Muscle layer of duodenum (tissue), 2 donors: ENCODE measurements around the gene VPS13D.

ENCODE experiments used
- H3K27ac ChIP-seq: one replicate; pipeline ENCODE4 v1.7.0; 2013; ENCODE audit warnings: mild to moderate bottlenecking, low read length
- H3K27me3 ChIP-seq: one replicate; pipeline ENCODE4 v1.7.0; 2013; ENCODE audit warnings: low read depth, mild to moderate bottlenecking, control low read depth, low read length
- H3K36me3 ChIP-seq, 2 donors: one replicate each; pipeline ENCODE4 v1.7.0; 2013; ENCODE audit warnings: low read length in 2 of 2, control low read depth in 1 of 2, mild to moderate bottlenecking in 1 of 2; ENCODE audit not compliant: insufficient read depth in 2 of 2, control insufficient read depth in 1 of 2
- H3K4me1 ChIP-seq, 2 donors: one replicate each; pipeline ENCODE4 v1.7.0; 2013; ENCODE audit warnings: low read length in 2 of 2, mild to moderate bottlenecking in 2 of 2, control low read depth in 1 of 2, moderate library complexity in 1 of 2; ENCODE audit not compliant: insufficient read depth in 2 of 2, control insufficient read depth in 1 of 2
- H3K4me3 ChIP-seq, 2 donors: one replicate each; pipeline ENCODE4 v1.7.0; 2013; ENCODE audit warnings: low read length in 2 of 2, low read depth in 1 of 2, mild to moderate bottlenecking in 1 of 2
- H3K9me3 ChIP-seq, 2 donors: one replicate each; pipeline ENCODE4 v1.7.0; 2013; ENCODE audit warnings: low read length in 2 of 2, control low read depth in 1 of 2, mild to moderate bottlenecking in 1 of 2; ENCODE audit not compliant: control insufficient read depth in 1 of 2
- donor health status: healthy.

The VPS13D gene, protein sequence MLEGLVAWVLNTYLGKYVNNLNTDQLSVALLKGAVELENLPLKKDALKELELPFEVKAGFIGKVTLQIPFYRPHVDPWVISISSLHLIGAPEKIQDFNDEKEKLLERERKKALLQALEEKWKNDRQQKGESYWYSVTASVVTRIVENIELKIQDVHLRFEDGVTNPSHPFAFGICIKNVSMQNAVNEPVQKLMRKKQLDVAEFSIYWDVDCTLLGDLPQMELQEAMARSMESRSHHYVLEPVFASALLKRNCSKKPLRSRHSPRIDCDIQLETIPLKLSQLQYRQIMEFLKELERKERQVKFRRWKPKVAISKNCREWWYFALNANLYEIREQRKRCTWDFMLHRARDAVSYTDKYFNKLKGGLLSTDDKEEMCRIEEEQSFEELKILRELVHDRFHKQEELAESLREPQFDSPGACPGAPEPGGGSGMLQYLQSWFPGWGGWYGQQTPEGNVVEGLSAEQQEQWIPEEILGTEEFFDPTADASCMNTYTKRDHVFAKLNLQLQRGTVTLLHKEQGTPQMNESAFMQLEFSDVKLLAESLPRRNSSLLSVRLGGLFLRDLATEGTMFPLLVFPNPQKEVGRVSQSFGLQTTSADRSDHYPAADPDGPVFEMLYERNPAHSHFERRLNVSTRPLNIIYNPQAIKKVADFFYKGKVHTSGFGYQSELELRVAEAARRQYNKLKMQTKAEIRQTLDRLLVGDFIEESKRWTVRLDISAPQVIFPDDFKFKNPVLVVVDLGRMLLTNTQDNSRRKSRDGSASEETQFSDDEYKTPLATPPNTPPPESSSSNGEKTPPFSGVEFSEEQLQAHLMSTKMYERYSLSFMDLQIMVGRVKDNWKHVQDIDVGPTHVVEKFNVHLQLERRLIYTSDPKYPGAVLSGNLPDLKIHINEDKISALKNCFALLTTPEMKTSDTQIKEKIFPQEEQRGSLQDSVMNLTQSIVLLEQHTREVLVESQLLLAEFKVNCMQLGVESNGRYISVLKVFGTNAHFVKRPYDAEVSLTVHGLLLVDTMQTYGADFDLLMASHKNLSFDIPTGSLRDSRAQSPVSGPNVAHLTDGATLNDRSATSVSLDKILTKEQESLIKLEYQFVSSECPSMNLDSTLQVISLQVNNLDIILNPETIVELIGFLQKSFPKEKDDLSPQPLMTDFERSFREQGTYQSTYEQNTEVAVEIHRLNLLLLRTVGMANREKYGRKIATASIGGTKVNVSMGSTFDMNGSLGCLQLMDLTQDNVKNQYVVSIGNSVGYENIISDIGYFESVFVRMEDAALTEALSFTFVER (N-terminal part only)

DNA sequence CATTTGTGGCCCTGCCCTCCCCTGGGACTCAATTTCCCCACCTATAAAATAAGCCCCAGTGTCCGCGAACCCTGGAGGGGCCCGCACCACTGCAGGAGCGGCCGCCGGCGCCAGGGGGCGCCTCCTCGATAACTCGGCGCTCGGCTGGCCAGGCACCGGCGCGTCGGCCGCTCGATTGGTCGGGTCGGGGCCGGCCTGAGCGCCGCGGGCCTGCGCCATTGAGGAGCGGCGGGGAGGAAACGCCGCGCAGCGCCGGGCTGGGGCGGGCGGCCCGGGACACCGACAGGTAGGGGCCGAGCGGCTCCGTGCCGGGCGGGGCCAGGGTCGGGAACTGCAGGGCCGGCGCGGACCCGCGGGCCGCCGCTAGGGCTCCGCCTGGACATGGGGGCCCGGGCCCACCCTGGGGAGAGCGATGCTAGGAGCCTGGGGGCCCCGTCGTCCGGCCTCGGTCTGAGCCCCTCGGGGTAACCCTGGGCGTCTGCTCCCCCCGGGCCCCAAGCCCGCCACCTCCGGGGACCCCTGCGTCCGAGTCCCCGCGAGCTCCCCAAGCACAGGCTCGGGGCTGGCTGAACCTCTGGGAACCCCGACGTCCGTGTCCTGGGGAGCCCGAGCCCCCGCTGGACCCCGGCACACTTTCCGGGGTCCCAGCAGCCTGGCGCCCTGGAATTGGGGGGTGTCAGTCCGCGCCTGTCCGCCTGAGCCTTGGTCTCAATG, at the start of gene VPS13D:
VPS13D (plus strand) TSS at position 196 of the 714 bp plus-strand sequence. CDS start 4,237 bp downstream, outside the sequence.
- H3K27ac ChIP-seq, result peak within 1 kb of the TSS; percentile 67
- peaks cover 0 to 14% of the 10 kb centered on the region in 2 donors for H3K4me1 ChIP-seq
- H3K27me3 ChIP-seq, result no peaks in the 10 kb centered on the region
- peak within 1 kb of the TSS; percentile 85 to 98 for H3K4me3 ChIP-seq
- peaks cover 3 to 5% of the 10 kb centered on the region in 2 donors for H3K36me3 ChIP-seq
- H3K9me3 ChIP-seq, result no peaks in the 10 kb centered on the region

DNA sequence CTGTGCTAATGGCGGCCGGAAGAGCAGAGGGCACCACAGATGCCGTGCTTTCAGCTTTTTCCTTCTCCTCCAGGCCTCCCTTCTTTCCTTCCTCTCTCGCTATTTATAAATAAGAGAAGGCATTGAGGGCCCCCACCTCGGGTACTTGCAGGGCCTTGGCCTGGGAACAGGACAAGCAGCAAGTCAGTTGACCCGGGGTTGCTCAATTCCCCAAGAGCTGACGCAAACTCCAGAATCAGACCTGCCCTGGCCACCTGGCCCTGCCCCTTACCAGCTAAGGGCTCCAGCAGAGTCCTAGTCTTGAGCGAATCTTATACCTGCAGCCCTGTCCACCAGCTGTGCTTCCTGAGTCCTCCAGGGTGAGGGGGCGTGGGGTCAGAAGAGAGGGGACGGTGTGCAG, 49.5 kb upstream of the VPS13D start:
- Histone ChIP-seq H3K4me3 (no peak overlapping the region), H3K4me1 (peaks cover 12 to 66% of the 10 kb centered on the region in 2 donors), H3K27me3 (no peaks in the 10 kb centered on the region), H3K9me3 (no peaks in the 10 kb centered on the region), H3K36me3 (no peaks in the 10 kb centered on the region), H3K27ac (peak overlapping the region; percentile 61)

DNA sequence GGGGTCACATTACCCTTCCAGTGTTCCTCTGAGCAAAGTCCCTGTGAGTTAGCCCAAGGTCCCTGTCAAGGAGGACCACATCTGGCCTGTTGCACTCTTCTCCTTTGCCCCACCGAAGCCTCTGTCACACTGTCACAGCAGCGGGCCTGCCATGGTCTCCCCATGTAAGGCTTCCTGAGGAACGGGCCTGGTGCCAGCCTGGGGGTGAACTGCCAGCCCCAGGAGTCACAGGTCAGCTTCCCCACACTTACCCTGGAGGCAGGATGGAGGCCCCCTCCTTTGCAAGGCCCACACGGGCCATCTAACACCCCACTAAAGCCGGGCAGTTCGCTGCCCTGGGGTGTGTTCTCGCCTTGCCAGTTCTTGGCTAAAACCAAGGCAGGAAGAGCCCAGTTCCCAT, 48.9 kb upstream of the VPS13D start:
- Histone ChIP-seq H3K27me3 (no peaks in the 10 kb centered on the region), H3K36me3 (no peaks in the 10 kb centered on the region), H3K4me1 (peaks cover 16 to 67% of the 10 kb centered on the region in 2 donors), H3K27ac (peak overlapping the region; percentile 61), H3K4me3 (no peak overlapping the region), H3K9me3 (no peaks in the 10 kb centered on the region)

DNA sequence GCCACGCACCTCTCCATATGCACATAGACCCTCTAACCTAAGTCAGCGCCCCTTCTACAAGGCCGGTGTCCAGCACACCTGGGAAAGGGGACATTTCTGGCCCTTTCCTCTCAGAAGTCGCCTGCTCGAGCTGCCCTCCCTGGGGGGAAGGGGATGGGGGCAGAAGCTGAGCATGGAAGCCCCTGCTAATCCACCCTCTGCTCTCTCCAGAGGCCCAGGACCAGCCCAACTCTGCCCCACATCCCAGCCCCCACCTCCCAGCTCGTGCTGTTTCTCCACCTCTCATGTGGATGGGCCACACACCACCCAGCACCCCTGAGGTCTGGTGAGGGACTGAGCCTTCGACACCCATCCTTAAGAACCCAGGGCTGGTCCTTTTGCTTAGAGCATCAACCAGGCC, 48.3 kb upstream of the VPS13D start:
- Histone ChIP-seq H3K9me3 (no peaks in the 10 kb centered on the region), H3K4me3 (no peak overlapping the region), H3K27ac (peak overlapping the region; percentile 51), H3K36me3 (no peaks in the 10 kb centered on the region), H3K4me1 (peaks cover 21 to 73% of the 10 kb centered on the region in 2 donors), H3K27me3 (no peaks in the 10 kb centered on the region)

DNA sequence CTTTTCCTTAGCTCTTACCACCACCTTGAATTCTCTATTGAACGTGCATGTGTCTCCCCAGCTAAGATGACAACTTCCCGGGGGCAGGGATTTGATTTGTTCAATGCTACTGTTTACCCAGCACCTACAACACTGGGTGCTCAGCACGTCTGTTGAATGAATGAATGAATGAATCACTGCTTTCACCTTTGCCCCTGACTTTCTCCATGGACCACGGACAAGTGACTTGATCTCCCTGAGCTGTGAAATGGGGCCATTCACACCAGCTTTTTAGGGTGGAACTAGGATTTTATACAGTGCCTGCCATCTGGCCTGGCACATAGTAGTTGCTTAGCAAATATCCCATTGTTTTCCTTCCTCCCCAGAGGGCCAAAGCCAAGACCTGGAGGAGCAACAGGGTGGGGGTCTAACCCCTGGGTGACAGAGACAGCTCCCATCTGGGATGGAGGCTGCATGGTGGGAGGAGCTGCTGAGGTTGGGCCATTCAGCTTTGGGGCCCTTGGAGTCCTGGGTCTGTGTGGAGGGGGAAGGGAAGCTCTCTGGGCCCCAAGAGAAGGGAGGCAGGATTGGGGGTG, 47.3 kb upstream of the VPS13D start:
- Histone ChIP-seq H3K36me3 (no peaks in the 10 kb centered on the region), H3K9me3 (no peaks in the 10 kb centered on the region), H3K27me3 (no peaks in the 10 kb centered on the region), H3K27ac (peak overlapping the region; percentile 51), H3K4me3 (no peak overlapping the region), H3K4me1 (peaks cover 21 to 74% of the 10 kb centered on the region in 2 donors)

- H3K4me1 ChIP-seq, result peaks cover 17 to 74% of the 10 kb centered on the region in 2 donors
- H3K27me3 ChIP-seq, result no peaks in the 10 kb centered on the region
- H3K4me3 ChIP-seq, result no peak overlapping the region
- H3K36me3 ChIP-seq, result no peaks in the 10 kb centered on the region
- no peak overlapping the region for H3K27ac ChIP-seq
- H3K9me3 ChIP-seq, result no peaks in the 10 kb centered on the region
Measured at GRCh38 chr1:12183095-12183794, 46.6 kb upstream of the VPS13D start.

DNA sequence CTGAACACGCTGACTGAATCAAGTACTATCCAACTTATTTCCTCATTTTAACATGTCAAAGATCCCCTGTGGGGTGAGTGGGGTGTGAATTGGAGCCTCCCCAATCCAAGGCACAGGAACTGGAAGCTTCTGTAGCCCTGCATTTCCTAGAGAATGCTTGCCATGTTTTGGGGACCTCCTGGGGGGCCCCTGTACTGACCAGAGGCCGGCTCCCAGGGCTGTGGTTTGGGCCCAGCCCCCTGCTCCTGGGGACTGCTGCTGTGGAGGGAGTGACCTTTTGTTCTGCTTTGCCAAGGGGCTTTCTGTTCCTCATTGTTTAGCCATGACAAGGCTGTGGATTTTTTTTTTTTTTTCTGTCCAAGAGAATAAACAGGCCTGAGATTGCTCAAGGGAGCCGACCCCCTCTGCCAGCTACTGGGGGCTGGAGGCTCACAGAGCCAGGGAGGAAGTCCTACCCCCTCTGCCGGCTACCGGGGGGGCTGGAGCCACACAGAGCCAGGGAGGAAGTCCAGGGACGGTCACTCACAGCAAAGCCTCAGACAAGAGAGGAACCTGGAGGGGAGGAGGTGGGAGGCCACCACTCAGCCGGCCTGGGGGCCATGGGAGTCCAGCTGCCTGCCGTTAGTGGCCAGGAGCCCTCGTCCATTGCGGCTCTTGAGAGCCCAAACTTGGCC, 45.7 kb upstream of the VPS13D start:
- Histone ChIP-seq H3K27ac (peak overlapping the region; percentile 89), H3K27me3 (no peaks in the 10 kb centered on the region)

GRCh38 chr1:12185036-12185917, 44.6 kb upstream of the VPS13D start:
- H3K4me3 ChIP-seq, result peak overlapping the region in 1 of 2 donors; percentile 30
- no peaks in the 10 kb centered on the region for H3K9me3 ChIP-seq
- H3K4me1 ChIP-seq, result peaks cover 17 to 68% of the 10 kb centered on the region in 2 donors
- H3K27ac ChIP-seq, result peak overlapping the region; percentile 89
- H3K27me3 ChIP-seq, result no peaks in the 10 kb centered on the region
- peaks cover 0 to 5% of the 10 kb centered on the region in 2 donors for H3K36me3 ChIP-seq

More for the DNA sequence above, 45.7 kb upstream of the VPS13D start:
- Histone ChIP-seq H3K4me1 (peaks cover 17 to 77% of the 10 kb centered on the region in 2 donors), H3K36me3 (no peaks in the 10 kb centered on the region), H3K4me3 (peak overlapping the region in 1 of 2 donors; percentile 43), H3K9me3 (no peaks in the 10 kb centered on the region)
